Measurements from ENCODE around the gene TRIM62.
A peak's percentile ranks its signal among the peaks of the same experiment; 100 is the strongest.

TRIM62 gene

DNA sequence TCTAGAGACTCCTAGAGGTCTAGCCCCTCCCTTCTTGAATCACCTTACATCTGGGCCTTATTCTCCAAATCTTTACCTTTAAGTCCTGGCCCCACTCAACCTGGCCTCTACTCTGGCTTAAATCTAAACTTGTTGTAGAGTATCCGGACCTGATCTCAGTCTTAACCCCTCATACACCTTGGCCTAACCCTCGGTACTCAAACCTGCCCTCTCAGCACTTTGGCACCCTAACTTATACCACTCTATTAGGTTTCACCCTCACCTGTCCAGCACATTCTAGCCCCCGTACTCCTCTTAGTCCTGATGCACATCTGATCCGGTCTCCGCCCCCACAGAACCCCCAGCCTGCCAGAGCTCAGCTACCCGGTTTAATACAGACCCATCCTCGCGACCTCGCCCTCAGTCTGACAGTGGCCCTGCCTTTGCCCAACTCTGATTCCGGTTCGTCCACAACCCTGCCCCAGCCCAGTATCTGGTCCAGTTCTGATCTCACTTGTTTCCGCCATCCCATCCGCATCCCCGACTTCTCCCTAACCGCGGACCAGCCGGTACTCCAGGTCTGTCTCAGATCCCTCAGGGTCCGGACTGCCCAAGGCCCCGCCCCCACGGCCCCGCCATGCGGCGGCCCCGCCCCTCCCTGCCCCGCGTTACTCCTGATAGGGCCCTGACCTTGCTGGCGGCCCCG, 1.5 kb downstream of the TRIM62 start:
- DNase-seq: no peak

DNA sequence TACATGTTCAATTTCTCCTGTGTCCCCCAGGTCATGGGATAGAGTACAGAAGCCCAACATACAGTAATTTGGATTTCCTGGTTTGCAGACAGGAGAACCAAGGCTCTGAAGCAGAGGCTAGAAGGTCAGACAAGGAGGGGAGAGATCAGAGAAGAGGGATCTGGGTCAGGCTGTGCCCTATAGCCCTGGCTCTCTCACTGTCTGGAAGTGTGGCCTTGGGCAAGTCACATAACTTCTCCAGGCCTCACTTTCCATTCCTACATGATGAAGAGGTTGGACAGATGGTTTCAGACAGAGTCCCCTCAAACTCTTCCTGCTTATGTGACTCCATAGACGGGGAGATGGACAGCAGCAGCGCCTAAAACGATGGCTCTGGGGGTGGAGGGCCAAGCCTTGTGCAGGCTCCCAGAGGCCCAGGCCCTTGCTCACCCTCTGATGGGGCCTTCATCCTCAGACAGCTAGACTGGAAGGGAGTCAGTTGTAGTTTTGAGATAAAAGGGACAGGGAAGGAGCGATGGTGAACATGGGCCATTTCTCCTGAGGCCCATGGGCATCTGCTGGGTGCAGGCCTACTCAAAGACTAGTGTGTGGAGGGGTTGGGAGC, 2.9 kb downstream of the TRIM62 start:
- no peak for DNase-seq

DNA sequence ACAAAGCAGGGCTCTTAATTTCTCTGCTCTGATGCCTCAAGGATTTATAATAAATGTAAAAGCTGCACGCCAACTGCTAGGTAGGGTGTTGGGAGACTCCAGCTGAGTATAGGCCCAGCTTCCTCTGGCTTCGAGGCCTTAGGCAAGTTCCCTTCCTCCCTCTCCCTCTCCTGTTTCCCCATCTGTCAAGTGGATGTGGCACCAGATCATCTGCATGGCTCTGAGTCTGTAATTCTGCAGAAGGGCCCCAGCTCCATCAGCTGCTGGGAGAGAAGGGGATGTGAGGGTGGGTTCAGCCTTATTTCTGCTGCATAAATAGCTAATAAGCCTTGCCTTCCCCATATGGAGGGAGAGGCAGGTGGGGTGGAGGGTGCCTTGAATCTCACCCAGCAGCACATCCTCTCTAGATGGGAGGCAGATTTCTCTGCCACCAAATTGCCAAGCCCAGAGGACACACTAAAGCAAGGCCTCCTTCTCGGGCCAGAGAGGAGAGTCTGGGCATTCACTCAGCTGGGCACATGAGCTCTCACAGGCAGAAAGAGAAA, 3.8 kb downstream of the TRIM62 start:
- DNase-seq: no peak

DNA sequence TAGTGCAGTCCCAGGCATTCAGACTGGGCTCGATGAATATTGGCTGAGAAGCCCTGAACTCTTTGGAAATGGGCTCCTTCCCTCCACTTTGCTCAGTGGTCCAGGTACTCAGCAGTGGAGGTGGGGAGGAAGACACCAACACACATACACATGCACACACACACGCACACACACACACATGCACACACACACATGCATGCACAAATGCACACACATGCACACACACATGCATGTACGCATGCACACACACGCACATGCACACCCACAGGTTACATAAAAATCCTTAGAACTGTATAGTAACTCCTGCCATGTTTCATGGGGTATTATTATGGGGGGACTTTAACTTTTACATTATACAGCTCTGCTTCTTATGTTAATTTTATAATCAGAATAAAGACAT, 5.0 kb downstream of the TRIM62 start:
- no peak for DNase-seq

DNA sequence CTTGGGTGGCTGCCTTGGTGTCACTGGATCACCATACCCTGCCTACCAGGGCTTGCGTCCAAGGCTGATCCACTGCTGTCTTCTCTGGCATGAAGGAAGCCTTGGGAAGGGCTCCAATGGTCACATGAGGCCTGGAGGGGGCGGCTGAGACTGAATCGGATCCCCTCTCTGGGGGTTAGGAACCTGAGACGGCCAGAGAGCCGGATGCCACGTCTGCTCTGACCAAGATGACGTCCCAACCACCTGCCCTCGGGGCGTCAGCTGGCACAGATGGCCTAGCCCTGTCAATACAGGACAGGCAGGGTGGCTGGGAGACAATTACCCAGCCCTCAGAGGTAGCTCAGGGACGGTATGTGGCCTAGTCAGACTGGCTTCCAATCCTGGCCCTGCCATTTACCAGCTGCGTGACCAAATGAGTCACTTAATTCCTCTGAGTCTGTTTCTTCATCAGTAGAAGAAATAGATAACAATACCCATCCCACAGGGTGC, 5.4 kb downstream of the TRIM62 start:
- no peak for DNase-seq

DNA sequence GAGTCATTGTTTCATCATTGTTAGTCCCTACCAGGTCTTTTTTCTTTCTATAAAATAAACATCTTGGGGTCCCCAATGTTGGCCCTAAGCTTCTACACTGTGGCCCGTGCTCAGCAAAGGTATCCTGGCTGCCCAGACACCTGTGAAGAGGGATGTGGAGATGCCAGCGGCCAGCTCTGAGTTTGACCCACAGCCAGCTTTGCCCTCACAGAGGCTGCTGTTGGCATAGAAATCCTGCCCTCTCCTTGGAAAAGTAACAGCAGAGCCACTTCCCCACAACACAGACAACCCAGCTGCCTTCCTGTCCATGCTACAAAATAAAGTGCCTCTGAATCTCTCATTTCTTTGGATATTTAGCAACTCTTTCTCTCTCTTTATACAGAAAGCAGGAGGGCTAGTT, 6.0 kb downstream of the TRIM62 start:
- no peak for DNase-seq

DNA sequence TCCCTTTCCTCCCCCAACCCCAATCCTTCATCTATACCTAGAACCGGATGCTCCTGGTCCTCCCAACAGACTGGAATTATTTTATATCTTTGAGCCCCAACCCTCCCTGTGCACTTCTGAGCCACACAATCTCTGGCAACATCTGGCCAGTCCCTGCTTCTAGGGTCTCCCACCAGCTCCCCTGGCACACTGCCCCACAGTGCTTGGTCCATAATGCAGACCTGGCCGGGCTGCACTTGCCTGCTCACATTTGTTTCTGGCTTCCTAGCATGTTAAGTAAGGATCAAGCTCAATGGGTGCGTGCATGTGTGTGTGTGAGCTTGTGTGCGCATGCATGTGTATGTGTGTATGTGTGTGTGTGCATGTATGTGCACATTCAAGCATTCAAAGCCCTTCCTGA, 8.8 kb downstream of the TRIM62 start:
- DNase-seq: no peak

DNA sequence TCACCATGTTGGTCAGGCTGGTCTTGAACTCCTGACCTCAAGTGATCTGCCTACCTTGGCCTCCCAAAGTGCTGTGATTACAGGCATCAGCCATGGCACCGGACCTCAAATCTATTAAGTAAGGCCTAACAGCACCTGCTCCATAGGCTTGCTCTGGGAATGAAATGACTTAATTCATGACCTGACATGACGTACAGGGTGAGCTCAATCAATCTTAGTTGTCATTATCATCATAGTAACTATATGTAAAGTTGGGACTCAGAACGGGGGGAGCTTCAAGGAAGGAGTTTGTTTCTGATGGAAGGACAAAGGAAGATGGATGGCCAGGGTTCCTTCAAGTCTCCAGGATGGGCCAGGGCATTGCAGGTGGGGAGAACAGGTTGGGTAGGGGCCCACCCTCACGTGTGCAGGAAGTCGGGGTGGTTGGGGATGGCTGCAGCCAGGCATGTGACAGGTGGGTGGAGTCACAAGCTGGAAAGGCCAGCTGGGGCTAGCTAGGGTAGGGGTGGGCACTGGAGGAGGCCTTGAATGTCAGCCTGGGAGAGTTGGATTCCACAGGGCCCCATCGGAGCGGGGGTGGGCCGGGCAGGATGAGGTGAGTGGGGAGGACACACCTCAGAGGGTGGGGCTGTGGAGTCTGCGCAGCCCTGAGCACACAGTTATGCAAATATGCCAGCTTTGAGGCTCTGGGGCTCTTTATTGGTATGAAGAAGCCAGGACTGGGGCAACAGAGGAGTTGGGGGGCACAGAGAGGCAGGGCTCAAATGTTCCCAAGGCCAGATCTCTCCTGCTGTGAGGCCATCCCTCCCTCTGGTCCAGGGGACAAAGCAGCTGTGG, 9.6 kb downstream of the TRIM62 start:
- no peak for DNase-seq

DNA sequence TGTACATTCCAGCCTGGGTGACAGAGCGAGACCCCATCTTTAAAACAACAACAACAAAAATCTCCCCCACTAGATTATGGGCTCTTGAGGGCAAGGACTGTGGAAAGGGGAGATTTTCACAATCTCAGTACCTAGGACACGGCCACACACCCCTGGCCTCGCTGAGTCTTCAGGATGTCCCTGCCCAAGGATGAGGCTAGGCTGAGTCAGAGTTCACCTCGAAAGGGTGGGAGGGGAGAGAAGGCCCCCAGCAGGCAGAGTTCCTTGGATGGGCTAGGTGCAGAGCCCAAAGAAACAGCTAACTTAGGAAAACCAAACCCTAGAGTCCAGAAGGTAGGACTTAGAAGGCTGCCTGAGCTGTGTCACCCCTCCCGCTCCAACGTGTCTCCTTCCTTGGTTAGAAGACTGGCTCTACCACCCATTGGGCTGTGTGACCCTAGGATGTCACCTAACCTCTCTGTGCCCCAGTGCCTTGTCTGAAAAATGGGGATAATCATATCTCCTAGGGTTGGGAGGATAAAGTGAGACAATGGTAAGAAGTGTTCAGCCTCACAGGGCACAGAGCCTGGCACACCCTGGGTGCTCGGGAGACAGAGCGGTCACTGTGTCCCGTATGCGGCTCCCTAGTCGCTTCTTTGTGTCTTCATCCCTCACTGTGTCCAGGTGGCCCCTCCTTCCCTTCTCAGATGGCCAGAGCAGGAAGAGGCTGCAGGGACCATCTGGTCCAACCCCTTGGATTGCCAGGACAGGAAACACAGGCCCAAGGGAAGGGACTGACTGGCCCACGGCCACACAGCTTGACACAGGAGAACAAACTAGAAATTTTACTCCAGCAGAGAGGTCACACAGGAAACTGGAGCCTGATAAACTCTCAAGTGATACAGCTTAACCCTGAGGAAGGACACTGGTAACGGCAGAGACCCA, 11.2 kb downstream of the TRIM62 start:
- no peak for DNase-seq

DNA sequence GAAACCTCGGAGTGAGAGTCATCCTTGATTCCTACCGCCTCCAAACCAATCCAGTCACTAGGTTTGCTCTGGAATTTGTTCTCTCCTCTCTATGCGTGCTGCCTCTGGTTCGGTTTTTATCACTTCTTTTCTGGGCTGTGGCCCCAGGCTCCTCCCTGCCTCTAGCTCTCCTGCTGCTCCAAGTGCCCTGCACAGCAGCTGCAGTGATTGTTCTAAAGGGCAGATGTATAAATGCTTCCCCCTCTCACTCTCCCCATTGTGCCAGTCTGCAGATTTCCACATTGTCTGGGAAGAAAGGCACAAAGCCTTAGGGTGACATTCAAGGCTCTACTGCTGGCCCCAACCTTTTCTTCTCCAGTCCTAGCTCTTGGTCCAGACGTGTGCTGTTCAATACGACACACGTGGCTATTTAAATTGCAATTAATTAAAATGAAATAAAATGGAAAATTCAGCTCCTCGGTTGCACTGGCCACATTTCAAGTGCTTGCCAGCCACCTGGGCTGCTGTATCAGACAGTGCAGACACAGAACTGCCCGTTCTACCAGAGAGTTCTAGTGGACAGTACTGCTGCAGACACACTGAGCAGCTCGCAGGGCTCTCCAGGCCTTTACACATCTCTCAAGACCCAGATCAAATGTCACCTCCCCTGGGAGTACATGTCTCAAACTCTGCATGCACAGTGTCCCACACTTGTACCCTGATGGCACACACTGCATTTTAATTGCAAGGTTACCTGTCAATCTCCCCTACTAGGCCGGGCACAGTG, 12.4 kb downstream of the TRIM62 start:
- peak; percentile 44 for DNase-seq

DNA sequence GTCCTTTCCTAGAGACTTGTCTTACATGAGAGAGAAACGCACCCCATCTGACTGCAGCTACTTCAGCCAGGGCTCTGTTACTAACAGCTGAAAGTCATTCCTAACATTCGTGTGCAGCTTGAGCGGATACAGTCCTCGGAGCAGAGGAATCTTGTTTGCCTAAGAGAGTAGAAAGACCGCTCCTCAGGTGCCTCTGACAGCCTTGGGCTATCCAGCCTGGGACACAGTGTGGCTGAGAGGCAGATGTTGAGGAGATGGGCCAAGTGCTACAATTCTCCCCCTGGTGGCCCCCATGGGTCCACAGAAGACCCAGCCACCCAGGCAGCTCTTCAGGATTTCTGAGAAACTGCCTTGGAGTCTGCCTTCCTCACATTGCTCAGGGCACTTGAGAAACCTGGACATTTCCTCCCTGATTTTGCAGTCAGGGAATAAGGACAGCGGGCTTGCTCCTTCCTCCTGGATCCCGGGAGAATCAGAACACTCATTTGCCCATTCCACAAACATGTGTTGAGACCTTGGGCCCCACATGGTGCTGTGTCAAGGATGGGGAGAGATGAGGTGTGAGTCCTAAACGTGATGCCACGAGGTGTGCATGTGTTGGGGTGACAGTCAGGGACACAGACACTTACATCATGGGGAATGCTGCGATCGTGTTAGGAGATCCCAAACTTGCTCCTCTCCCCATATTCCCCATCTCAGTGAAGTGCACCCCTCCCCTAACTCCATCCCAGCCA, 13.1 kb downstream of the TRIM62 start:
- no peak for DNase-seq

DNA sequence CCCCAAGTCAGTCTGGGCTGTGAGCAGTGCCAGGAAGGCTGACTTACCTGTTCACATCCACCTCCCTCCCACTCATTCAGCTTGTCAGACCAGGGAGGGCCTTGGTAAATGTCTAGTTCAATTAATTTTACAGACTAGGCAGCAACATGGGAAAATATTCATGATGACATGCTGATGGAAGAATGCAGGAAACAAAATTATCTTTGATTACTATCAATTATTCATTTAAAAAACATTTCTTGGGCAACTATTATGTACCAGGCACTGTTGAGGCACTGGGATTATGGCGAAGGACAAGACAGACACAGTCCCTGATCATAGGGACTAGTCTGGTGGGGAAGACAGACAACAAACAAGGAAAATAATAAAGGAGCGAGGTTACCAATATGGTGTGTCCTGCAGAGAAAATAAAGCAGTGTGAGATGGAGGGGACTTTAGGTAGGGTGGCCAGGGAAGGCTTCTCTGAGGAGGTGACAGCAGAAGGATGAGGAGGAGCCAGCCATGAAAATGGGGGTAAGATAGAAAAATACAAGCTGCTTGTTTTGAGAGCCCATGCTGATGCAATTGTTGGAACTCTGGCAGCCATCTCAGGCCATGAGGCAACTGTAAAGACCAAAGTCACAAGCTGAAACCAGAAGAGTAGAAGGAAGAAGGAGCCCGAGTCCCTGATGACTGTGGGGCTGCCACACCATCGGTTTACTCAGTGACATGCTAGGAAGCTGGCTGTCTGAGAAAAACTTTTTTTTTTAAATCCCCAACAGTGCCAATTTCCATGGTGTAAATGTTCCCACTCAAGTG, 14.0 kb downstream of the TRIM62 start:
- DNase-seq: no peak

DNA sequence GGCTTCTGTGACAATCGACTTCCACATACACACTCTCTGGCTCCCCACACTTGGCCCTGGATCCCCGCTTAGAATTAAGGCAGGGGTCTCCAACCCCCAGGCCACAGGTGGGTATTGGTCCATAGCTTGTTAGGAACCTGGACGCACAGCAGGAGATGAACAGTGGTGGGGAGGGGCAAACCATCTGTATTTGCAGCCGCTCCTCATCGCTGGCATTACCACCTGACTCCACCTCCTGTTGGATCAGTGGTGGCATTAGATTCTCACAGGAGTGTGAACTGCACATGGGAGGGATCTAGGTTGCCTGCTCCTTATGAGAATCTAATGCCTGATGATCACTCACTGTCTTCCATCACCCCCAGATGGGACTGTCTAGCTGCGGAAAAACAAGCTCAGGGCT, 16.0 kb downstream of the TRIM62 start:
- DNase-seq: no peak

DNA sequence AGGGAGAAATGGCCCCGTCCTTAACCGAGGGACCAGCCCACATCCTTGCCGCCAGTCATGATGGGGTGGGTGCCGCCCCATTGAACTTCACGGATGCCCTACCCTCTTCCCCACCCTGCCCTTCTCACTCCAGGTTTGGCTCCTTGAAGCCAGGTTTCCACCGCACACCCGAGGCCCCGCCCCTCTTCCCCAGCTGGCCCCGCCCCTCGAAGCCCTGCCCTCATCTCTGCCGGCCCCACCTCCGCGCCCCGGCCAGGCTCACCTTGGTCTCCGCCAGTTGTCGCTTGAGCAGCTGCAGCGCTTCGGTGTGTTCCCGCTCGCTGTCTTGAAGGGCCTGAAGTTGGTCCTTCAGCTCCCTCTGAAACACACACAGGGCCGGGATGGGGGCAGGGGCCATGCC, 16.6 kb downstream of the TRIM62 start:
- DNase-seq: no peak

DNA sequence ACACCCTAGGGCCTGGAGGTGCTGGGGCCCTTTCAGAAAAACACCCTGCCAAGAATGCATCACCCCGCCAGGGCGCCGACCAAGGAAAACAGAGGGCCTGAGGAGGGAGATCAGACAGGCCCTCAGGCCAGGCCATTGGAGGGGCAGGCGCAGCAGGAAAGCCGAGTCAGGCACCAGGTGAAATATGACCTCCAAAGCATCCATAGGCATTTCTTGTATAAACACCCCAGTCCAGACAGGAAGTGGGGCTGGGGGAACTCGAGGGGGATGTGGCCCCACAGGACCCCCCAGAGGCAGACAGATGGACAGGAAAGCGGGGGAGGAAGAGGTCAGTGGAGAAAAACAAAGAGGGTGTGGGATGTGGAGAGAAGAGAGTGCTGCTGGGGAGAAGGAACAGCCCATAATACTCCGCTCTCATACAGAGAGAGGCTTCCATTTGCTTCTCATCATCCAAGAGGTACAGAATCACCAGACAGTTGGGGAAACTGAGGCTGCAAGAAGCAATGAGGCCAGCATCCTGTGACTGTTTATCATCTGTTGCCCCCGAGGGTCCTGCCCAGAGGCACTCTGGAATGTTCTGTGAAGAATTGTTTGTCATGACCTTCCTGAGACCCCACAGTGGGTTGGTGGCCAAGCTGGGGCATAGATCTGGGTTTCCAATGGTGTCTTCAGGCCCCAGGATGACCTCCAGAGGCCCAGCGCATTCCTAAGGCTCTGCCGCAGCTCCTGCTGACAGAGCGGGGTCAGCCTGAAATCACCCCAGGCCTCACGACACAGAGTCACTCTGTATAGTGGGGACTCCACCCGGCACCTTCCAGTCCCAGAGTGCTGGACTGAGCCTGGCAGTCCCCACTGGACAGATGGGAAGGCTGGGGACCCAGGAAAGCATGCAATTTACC, 18.0 kb downstream of the TRIM62 start:
- DNase-seq: no peak

DNA sequence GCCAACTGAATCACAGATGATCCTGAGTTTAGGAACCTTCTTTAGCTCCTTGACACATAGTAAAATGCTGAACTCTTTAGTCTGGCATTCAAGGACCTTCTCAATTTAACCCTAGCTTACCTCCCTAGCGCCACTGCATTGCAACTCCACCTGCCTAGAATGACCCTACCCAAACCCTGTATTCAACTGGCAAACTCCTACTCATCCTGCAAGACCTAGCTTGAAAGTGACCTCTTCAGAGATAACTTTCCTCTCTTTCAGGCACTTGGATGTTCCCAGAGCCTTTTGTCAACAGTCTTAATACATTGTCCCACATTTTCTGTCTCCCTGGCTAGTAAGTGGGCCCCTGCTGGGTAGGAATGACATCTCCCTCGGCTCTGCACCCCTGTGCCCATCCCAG, 19.7 kb downstream of the TRIM62 start:
- DNase-seq: no peak

DNA sequence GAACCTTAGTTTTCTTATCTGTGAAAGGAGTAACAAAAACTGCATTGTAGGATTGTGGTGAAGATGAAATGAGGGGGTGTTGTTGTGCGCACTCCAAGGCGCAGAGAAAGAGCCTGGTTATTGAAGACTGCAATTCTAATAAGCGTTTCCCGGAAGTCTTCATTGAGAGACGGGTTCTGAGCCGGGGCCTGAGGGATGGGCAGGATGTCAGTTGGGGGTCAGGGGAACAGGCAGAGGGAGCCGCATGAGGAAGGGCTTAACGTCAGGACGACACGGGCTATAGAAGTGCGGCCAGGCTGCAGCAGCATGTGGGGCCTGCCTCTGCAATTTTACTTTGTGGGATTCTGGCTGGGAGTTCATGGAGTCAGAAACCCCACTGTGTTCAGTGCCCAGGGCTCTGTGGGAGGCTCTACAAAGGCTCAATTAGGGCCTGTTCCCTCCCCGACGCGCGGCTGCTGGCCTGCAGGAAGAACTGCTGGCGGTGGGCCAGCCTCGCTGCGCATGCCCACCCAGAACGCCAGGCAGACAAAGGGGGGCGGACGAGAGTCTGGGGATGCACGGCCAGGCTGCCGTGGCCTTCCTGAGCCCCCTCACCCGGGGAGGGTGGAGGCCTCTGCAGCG, 20.7 kb downstream of the TRIM62 start:
- peak; percentile 92 for DNase-seq

DNA sequence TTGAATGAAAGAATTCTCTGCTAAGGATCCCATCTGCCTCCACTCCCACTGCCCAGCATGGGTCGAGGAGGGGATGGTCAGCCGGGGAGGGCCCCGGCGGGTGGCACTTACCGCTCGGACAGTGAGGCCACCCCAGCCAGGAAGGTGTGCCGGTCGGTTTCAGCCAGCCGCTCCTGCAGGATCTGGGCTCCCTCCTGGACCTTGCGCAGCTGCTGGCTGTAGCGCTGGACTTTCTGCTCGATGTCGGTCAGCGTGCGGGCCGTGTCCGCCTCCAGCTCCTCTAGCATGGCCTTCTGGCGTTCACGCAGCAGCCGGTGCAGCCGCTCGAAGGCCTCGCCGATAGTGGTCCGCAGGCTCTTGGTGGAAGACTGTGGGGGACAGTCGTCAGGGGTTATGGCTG, 22.3 kb downstream of the TRIM62 start:
- no peak for DNase-seq

DNA sequence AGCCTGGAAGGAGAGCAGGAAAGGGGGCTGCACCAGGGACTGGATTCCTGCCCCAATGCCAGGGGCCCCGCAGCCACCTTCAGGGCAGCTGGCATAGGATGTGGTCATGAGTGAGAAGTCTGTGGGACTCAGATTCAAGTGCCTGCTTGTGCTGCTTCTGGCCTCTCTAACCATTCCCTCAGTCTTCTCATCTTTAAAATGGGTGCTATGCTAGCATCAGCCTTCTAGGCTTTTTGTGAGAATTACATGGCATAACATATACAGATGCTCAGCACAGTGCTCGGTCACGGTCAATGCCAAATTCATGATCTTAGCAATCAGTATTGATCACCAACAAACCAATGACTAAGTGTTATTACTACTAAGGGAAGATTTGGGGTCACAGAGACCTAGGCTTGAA, 23.5 kb downstream of the TRIM62 start:
- DNase-seq: no peak
